Hepatocyte (in vitro differentiated cells): Measurements from ENCODE around the gene EPHB3.

Experiments
- CTCF ChIP-seq: fragments of 200-600 bp; sonication (generic); IDR thresholded peaks from 2 replicates; pipeline ENCODE4 v1.5.1; 2016; ENCODE audit warnings: antibody characterized with exemption, mild to moderate bottlenecking; ENCODE audit not compliant: poor library complexity
- EZH2 ChIP-seq: fragments of 200-600 bp; sonication (generic); IDR thresholded peaks from 2 replicates; pipeline ENCODE4 v1.6.1; 2016; ENCODE audit warnings: antibody characterized with exemption, mild to moderate bottlenecking, borderline replicate concordance
- EZH2phosphoT487 ChIP-seq: fragments of 200-600 bp; sonication (generic); IDR thresholded peaks from one replicate; pipeline ENCODE4 v1.6.1; 2018; ENCODE audit warnings: antibody characterized with exemption, mild to moderate bottlenecking, low read depth, moderate library complexity; ENCODE audit not compliant: unreplicated experiment, severe bottlenecking

GRCh38 chr3:184631472-184631861 lies 69.9 kb downstream of the EPHB3 start:
- TF ChIP-seq CTCF (no peak), EZH2 (no peak), EZH2phosphoT487 (no peak)
